Left lung (tissue), 10 donors: ENCODE measurements around the gene MARK2. TPM values are rescaled to one million over a fixed set of nuclear protein-coding genes. Genes with fewer than 3 reads are reported as not detected.

Experiments used
- ATAC-seq: fragments of 200-7000 bp; cut with Tn5 transposase; one replicate; pipeline ENCODE4 v1.9.1; 2020; ENCODE audit warnings: moderate library complexity
- DNase-seq, 4 donors: peaks; one replicate each; pipeline ENCODE4 v3.0.0-alpha.2; 2013 to 2020
- H3K27ac ChIP-seq, 2 donors: fragments of 200-600 bp; sonication (generic) in 1 of 2; one replicate each; pipeline versions ENCODE4 v1.5.0 to v1.8.0; 2020 to 2021
- H3K27me3 ChIP-seq, 2 donors: fragments of 200-600 bp; sonication (generic) in 1 of 2; one replicate each; pipeline versions ENCODE4 v1.5.0 to v1.8.0; 2020 to 2021
- H3K36me3 ChIP-seq, 2 donors: fragments of 200-600 bp; sonication (generic) in 1 of 2; one replicate each; pipeline versions ENCODE4 v1.5.0 to v1.8.0; 2020 to 2021
- H3K4me1 ChIP-seq, 2 donors: fragments of 200-600 bp; one replicate each; pipeline ENCODE4 v1.8.0; 2021
- H3K4me3 ChIP-seq, 2 donors: fragments of 200-600 bp; sonication (generic) in 1 of 2; one replicate each; pipeline versions ENCODE4 v1.5.0 to v1.8.0; 2020 to 2021; ENCODE audit warnings: mild to moderate bottlenecking in 1 of 2
- H3K9me3 ChIP-seq, 2 donors: fragments of 200-600 bp; sonication (generic) in 1 of 2; one replicate each; pipeline versions ENCODE4 v1.5.0 to v1.8.0; 2020 to 2021
- intact Hi-C, 2 donors: fragments of 100-400 bp; cut with DNase I; formaldehyde crosslinking; loops; one replicate each; pipeline versions ENCODE4 v1.11.2 to v1.14.2; 2022
- polyA plus RNA-seq, 6 donors: library from polyadenylated mRNA; unstranded; fragments of 120-200 nt; gene quantifications; one replicate each; pipeline ENCODE4 v1.2.1, GENCODE V29; 2013; ENCODE audit not compliant: insufficient read length in 6 of 6
- total RNA-seq, 2 donors: library from RNA; stranded (reverse); fragmentation: NEBNext Ultra II Directional; extraction: Animal tissue kit (Norgen Biotek cat#: 25700); gene quantifications; one replicate each; pipeline ENCODE4 v1.2.1, GENCODE V29; 2021
- TF ChIP-seq, protein P1 (sequence below), 2 donors: fragments of 200-600 bp; sonication (generic) in 1 of 2; IDR thresholded peaks; one replicate each; pipeline versions ENCODE4 v1.5.0 to v1.8.0; 2021; ENCODE audit warnings: antibody characterized with exemption in 2 of 2
- donor health status: DM: no; HTN: yes; CAD: no.
- donor health status: DM: no; HTN: no; CAD: no.

MARK2 gene
- total and polyA plus RNA-seq, 8 donors, result 29.0 to 45.5 (median 33.6) TPM

DNA sequence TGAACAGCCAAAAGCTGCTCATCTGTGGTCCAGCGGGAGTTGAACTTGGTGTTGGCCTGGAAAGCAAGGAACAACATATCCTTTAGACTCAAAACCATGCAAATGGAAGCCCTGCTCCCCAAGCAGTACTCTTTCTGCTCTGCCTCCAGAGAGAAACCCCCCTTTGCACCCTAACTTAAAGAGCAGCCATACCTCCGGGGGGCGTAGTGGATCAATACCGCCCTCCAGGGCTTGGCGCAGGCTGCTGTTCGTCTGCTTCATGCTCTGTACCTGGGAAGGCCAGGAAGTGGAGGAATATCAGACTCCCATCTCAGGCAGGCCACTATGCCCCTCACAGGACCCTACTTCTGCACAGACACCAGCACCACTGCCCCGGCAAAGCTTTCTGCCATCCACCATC lies 73.8 kb downstream of the MARK2 start:
- TF ChIP-seq, protein P1, sequence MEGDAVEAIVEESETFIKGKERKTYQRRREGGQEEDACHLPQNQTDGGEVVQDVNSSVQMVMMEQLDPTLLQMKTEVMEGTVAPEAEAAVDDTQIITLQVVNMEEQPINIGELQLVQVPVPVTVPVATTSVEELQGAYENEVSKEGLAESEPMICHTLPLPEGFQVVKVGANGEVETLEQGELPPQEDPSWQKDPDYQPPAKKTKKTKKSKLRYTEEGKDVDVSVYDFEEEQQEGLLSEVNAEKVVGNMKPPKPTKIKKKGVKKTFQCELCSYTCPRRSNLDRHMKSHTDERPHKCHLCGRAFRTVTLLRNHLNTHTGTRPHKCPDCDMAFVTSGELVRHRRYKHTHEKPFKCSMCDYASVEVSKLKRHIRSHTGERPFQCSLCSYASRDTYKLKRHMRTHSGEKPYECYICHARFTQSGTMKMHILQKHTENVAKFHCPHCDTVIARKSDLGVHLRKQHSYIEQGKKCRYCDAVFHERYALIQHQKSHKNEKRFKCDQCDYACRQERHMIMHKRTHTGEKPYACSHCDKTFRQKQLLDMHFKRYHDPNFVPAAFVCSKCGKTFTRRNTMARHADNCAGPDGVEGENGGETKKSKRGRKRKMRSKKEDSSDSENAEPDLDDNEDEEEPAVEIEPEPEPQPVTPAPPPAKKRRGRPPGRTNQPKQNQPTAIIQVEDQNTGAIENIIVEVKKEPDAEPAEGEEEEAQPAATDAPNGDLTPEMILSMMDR (IDR thresholded peaks at IDR 0.05), result no peak
- Histone ChIP-seq H3K36me3 (peaks cover 0 to 39% of the 10 kb centered on the region in 2 donors), H3K27me3 (peaks cover 0 to 32% of the 10 kb centered on the region in 2 donors), H3K27ac (no peak overlapping the region), H3K4me1 (peaks cover 7 to 21% of the 10 kb centered on the region in 2 donors), H3K4me3 (no peak overlapping the region), H3K9me3 (no peaks in the 10 kb centered on the region)
- intact Hi-C loops, result no loop called here
- ATAC-seq, result no peak
- no peak for DNase-seq

DNA sequence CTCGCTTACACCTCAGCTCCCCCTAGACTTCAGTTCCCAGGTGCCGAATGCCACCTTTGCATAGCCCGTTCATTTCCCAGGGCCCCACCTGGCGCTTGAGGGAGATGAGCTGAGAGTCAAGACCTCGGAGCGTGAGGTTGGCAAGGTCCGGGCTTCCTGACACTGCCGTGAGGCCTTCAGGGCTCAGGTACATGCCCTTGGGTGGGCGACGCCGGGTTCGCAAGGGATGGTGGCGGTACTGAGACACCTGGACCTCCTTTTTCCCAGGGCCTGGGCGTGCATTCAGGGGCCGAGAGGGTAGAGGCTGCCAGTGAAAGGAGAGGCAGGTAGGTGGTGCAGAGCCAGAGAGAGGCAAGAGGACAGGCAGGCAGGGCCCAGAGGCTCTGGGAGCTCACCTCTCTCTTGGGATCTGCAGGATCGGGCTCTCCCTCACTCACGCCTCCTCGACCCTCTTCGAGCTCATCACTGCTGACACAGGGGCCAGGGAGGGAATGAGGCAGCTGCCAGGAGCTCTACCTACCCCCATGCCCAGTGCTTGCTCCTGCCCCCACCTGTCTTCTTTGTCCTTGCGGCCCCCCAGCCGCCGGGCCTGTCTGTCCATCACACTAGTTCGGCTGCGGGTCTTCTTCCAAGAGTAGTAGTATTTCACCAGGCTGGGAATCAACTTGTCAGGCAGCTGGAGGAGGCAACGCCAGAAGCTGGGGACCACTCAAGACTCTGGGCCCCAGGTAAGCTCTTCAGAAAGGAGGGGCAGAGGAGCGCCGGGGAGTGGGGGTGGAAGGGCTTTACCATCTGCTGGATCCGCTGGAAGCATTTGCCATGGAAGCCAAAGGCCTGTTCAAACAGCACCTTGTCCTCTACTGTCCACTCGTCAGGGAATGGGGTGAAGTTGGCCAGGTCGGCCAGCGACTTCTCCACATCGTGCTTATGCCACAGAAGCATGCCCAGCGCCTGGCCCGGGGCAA lies 75.2 kb downstream of the MARK2 start:
- Histone ChIP-seq H3K36me3 (peaks cover 0 to 25% of the 10 kb centered on the region in 2 donors), H3K4me3 (no peak overlapping the region), H3K4me1 (peaks cover 20 to 36% of the 10 kb centered on the region in 2 donors), H3K27me3 (peaks cover 0 to 47% of the 10 kb centered on the region in 2 donors), H3K9me3 (no peaks in the 10 kb centered on the region), H3K27ac (no peak overlapping the region)
- DNase-seq (no peak), ATAC-seq (no peak)
- intact Hi-C loops, result no loop called here
- TF ChIP-seq, protein P1 (IDR thresholded peaks at IDR 0.05), result no peak

DNA sequence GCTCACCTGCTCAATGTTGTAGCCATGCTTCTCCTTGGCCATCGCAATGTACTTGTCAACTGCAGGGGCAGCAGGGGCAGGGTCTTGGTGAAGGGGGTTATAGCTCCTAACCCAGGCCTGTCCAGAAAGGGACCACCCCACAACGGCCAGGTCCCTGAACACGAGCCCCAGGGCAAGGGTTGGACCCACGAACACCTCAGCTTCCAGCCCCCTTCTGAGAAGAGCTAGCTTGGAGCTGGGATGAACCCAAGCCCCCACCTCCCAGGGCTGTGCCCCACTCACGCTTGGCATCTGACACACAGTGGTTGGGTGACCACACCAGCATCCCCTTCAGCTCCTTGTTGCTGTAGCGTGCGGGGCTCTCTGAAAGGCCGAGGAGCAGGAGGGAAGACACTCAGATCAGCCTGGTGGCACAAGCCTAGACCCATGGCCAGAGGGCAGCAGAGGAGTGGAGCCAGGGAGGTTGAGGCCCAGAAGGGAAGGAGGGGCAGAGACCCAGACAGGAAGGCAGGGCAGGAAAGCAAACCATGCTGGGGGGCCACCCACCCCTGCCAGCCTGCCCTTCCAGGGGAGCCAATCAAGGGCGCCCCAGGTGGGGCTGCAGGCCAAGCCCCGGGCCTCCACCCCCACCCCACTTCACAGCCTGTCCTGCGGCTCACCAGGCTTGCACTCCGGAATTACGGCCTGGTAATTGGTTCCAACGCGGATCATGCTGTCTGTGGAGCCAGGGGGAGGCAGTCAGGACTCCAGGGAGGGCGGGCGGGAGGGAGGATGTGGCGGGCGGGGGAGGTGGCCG lies 76.2 kb downstream of the MARK2 start:
- peaks cover 0 to 56% of the 10 kb centered on the region in 2 donors for H3K27me3 ChIP-seq
- TF ChIP-seq, protein P1 (IDR thresholded peaks at IDR 0.05), result no peak
- intact Hi-C loops, result no loop called here
- ATAC-seq (no peak), DNase-seq (no peak)
- no peaks in the 10 kb centered on the region for H3K9me3 ChIP-seq
- H3K36me3 ChIP-seq, result peaks cover 0 to 15% of the 10 kb centered on the region in 2 donors
- no peak overlapping the region for H3K27ac ChIP-seq
- no peak overlapping the region for H3K4me3 ChIP-seq
- H3K4me1 ChIP-seq, result peaks cover 25 to 45% of the 10 kb centered on the region in 2 donors

DNA sequence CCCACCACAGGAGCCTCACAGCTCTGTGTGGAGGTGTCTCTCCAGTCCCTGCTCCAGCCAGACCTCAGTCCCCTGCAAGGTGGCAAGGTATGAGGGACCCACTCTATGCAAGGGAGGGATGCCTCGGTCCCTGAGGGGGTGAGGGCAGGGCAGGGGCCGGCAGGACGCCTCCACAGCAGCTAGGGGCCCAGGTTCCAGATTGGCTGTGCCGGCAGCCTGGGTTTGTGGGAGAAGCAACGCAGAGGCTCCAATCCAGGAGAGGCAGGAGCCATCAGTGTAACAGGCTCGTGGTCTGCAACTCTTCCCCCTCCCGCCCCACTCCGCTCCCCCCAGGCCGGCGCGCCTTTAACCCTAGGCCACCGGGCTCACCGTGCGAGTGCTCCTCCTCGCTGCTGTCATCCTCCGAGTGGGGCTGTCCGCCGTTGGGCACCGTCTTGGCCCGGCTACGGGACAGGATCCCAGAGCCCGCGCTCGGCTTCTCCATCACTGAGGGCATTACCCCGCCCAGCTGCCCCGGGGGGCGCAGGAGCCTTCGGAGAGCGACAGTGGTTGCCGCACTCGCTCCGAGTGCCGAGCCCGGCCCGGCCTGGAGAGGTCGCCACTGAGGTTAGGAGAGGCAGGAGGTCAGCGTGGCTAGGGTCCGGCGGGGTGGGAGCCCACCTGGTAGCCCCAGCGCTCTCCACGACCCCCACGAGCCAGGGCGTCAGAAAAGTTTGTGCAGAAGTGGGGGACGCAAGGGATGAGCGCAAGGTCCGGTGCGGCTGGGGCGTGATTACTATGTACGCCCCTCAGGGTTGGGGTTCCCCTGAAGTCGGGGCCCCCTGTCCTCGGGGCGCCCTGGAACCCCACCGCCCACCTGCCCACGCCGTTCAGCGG lies 77.3 kb downstream of the MARK2 start:
- Histone ChIP-seq H3K27me3 (peaks cover 0 to 59% of the 10 kb centered on the region in 2 donors), H3K4me3 (peak overlapping the region; percentile 35 to 43), H3K27ac (no peak overlapping the region), H3K36me3 (peaks cover 0 to 4% of the 10 kb centered on the region in 2 donors), H3K4me1 (peaks cover 25 to 52% of the 10 kb centered on the region in 2 donors), H3K9me3 (no peaks in the 10 kb centered on the region)
- DNase-seq, result no peak
- TF ChIP-seq, protein P1 (IDR thresholded peaks at IDR 0.05), result peak in 1 of 2 donors; percentile 12
- intact Hi-C loops, result no loop called here
- no peak for ATAC-seq
